SU-DHL-6 (cell line): ENCODE results near the gene DUSP28.

Experiments
- H2AFZ ChIP-seq: fragments of 200-600 bp; sonication (generic); 2 replicates; pipeline ENCODE4 v1.6.1; 2014; ENCODE audit warnings: low read depth, mild to moderate bottlenecking, moderate library complexity, mixed read lengths, antibody characterized with exemption, low read length; ENCODE audit not compliant: severe bottlenecking
- H3F3A ChIP-seq: fragments of 200-600 bp; shearing (Covaris generic); 2 replicates; pipeline ENCODE4 v1.6.0; 2016; ENCODE audit warnings: antibody characterized with exemption, mild to moderate bottlenecking; ENCODE audit not compliant: insufficient read depth
- H3K27ac ChIP-seq: fragments of 200-600 bp; sonication (generic); 2 replicates; pipeline ENCODE4 v1.5.1; 2016; ENCODE audit warnings: low read depth, mild to moderate bottlenecking, low read length, moderate library complexity, mixed read lengths
- H3K27me3 ChIP-seq: fragments of 200-600 bp; sonication (generic), shearing (Covaris generic); 2 replicates; pipeline ENCODE4 v1.6.0; 2014; ENCODE audit warnings: mild to moderate bottlenecking, low read length
- H3K36me3 ChIP-seq: fragments of 200-600 bp; sonication (generic); 2 replicates; pipeline ENCODE4 v1.6.1; 2014; ENCODE audit warnings: mild to moderate bottlenecking, low read length, mixed read lengths
- H3K4me2 ChIP-seq: fragments of 300-600, 200-600 bp; shearing (Covaris generic), sonication (generic); 2 replicates; pipeline ENCODE4 v1.6.0; 2014; ENCODE audit warnings: low read length, low read depth, mild to moderate bottlenecking; ENCODE audit not compliant: poor library complexity, severe bottlenecking
- H3K4me3 ChIP-seq: fragments of 200-600 bp; sonication (generic); 2 replicates; pipeline ENCODE4 v1.5.1; 2014; ENCODE audit warnings: antibody characterized with exemption, low read length, mild to moderate bottlenecking, mixed read lengths; ENCODE audit not compliant: insufficient read depth, poor library complexity, severe bottlenecking
- H3K79me2 ChIP-seq: fragments of 200-600 bp; sonication (generic); 2 replicates; pipeline ENCODE4 v1.6.1; 2014; ENCODE audit warnings: mild to moderate bottlenecking, low read length, moderate library complexity; ENCODE audit not compliant: insufficient read depth
- H3K9ac ChIP-seq: fragments of 200-600 bp; sonication (generic); 2 replicates; pipeline ENCODE4 v1.7.0; 2014; ENCODE audit warnings: mild to moderate bottlenecking, low read length
- H3K9me2 ChIP-seq: fragments of 200-600 bp; sonication (generic); replicated peaks from 2 replicates; pipeline ENCODE4 v1.6.1; 2014; ENCODE audit warnings: low read length; ENCODE audit not compliant: insufficient read depth
- H3K9me3 ChIP-seq: fragments of 200-600 bp; sonication (generic); 2 replicates; pipeline ENCODE4 v1.6.1; 2014; ENCODE audit warnings: low read length, mixed read lengths; ENCODE audit not compliant: insufficient read depth
- H4K20me1 ChIP-seq: fragments of 200-600 bp; sonication (generic); 2 replicates; pipeline ENCODE4 v1.6.1; 2014; ENCODE audit warnings: low read depth, mild to moderate bottlenecking, antibody characterized with exemption, low read length, moderate library complexity, mixed read lengths
- CTCF ChIP-seq: fragments of 200-600 bp; sonication (generic); IDR thresholded peaks from one replicate; pipeline ENCODE4 v1.5.1; 2017; ENCODE audit warnings: antibody characterized with exemption, mild to moderate bottlenecking, low read length, moderate library complexity; ENCODE audit not compliant: insufficient read depth, poor library complexity, severe bottlenecking
- EZH2phosphoT487 ChIP-seq: fragments of 200-600 bp; sonication (generic), shearing (Covaris generic); conservative IDR thresholded peaks from 2 replicates; pipeline ENCODE4 v1.6.1; 2018; ENCODE audit warnings: mild to moderate bottlenecking, antibody characterized with exemption, low read length, moderate library complexity, mixed read lengths

The DUSP28 gene

GRCh38 chr2:240604939-240605716, 45.0 kb downstream of the DUSP28 start:
- H3K9me2 ChIP-seq: no peaks in the 10 kb centered on the region
- H3K27ac ChIP-seq: no peak overlapping the region
- no peak overlapping the region for H3K4me3 ChIP-seq
- no peak overlapping the region for H3K9ac ChIP-seq
- H3K9me3 ChIP-seq: no peaks in the 10 kb centered on the region
- H2AFZ ChIP-seq: no peak overlapping the region
- H3K27me3 ChIP-seq: no peaks in the 10 kb centered on the region
- H3K79me2 ChIP-seq: no peaks in the 10 kb centered on the region
- H3K4me2 ChIP-seq: no peak overlapping the region
- no peaks in the 10 kb centered on the region for H3F3A ChIP-seq
- TF ChIP-seq CTCF (no peak), EZH2phosphoT487 (no peak)
- H4K20me1 ChIP-seq: no peaks in the 10 kb centered on the region
- no peaks in the 10 kb centered on the region for H3K36me3 ChIP-seq

GRCh38 chr2:240605867-240606743, 45.9 kb downstream of the DUSP28 start:
- Histone ChIP-seq H3K9me3 (no peaks in the 10 kb centered on the region), H2AFZ (no peak overlapping the region), H3K27me3 (no peaks in the 10 kb centered on the region), H3K4me3 (no peak overlapping the region), H4K20me1 (no peaks in the 10 kb centered on the region), H3K36me3 (no peaks in the 10 kb centered on the region), H3K4me2 (no peak overlapping the region), H3F3A (no peaks in the 10 kb centered on the region), H3K9me2 (no peaks in the 10 kb centered on the region), H3K27ac (no peak overlapping the region), H3K79me2 (no peaks in the 10 kb centered on the region), H3K9ac (no peak overlapping the region)
- TF ChIP-seq EZH2phosphoT487: no peak
- no peak for TF ChIP-seq CTCF

GRCh38 chr2:240611601-240612210, 51.5 kb downstream of the DUSP28 start:
- Histone ChIP-seq H3K27ac (no peak overlapping the region), H4K20me1 (no peaks in the 10 kb centered on the region), H2AFZ (no peak overlapping the region)

More at GRCh38 chr2:240611601-240612210, 51.5 kb downstream of the DUSP28 start:
- no peaks in the 10 kb centered on the region for H3F3A ChIP-seq
- no peaks in the 10 kb centered on the region for H3K79me2 ChIP-seq
- H3K4me3 ChIP-seq: no peak overlapping the region
- H3K9me2 ChIP-seq: no peaks in the 10 kb centered on the region
- no peak for TF ChIP-seq EZH2phosphoT487
- no peak for TF ChIP-seq CTCF
- no peak overlapping the region for H3K4me2 ChIP-seq
- no peak overlapping the region for H3K9ac ChIP-seq
- H3K9me3 ChIP-seq: no peaks in the 10 kb centered on the region
- H3K36me3 ChIP-seq: no peaks in the 10 kb centered on the region
- no peaks in the 10 kb centered on the region for H3K27me3 ChIP-seq
